DND-41 (cell line): ENCODE data around the gene ARTN.

Experiments
- ATAC-seq: fragments of 200-7000 bp; cut with Tn5 transposase; 3 replicates; pipeline ENCODE4 v1.9.1; 2021; ENCODE audit warnings: low read depth; ENCODE audit not compliant: insufficient read depth
- DNase-seq: peaks from one replicate; pipeline ENCODE4 v3.0.0-alpha.2; 2020
- H2AFZ ChIP-seq: 2 replicates; pipeline ENCODE4 v1.6.0; 2012; ENCODE audit warnings: low read depth, low read length
- H3K27ac ChIP-seq: 2 replicates; pipeline ENCODE4 v1.5.1; 2012; ENCODE audit warnings: low read length, inconsistent platforms
- H3K27me3 ChIP-seq: fragments of 200-600 bp; sonication (generic); 2 replicates; pipeline ENCODE4 v1.6.0; 2012; ENCODE audit warnings: low read length, mild to moderate bottlenecking, inconsistent platforms; ENCODE audit not compliant: insufficient read depth, poor library complexity
- H3K36me3 ChIP-seq: 2 replicates; pipeline ENCODE4 v1.5.1; 2012; ENCODE audit warnings: low read length, inconsistent platforms; ENCODE audit not compliant: insufficient read depth
- H3K4me1 ChIP-seq: 2 replicates; pipeline ENCODE4 v1.5.1; 2012; ENCODE audit warnings: mild to moderate bottlenecking, low read length; ENCODE audit not compliant: insufficient read depth
- H3K4me2 ChIP-seq: 2 replicates; pipeline ENCODE4 v1.6.0; 2012; ENCODE audit warnings: mild to moderate bottlenecking, moderate library complexity, low read length, inconsistent platforms; ENCODE audit not compliant: insufficient read depth
- H3K4me3 ChIP-seq, 2 experiments: fragments of 200-600 bp in 1 of 2; shearing (Covaris generic) in 1 of 2; 2 replicates each; pipeline ENCODE4 v1.5.1; 2012 to 2016; ENCODE audit warnings: inconsistent platforms in 2 of 2, low read length in 2 of 2, mild to moderate bottlenecking in 2 of 2, low read depth in 1 of 2, moderate library complexity in 1 of 2
- H3K79me2 ChIP-seq: 2 replicates; pipeline ENCODE4 v1.6.0; 2012; ENCODE audit warnings: low read length, inconsistent platforms; ENCODE audit not compliant: insufficient read depth
- H3K9ac ChIP-seq: 2 replicates; pipeline ENCODE4 v1.6.0; 2012; ENCODE audit warnings: low read depth, mild to moderate bottlenecking, inconsistent platforms, low read length, moderate library complexity
- H3K9me3 ChIP-seq: 2 replicates; pipeline ENCODE4 v1.5.1; 2012; ENCODE audit warnings: low read length, moderate library complexity, mild to moderate bottlenecking, inconsistent platforms; ENCODE audit not compliant: insufficient read depth, severe bottlenecking
- H4K20me1 ChIP-seq: 2 replicates; pipeline ENCODE4 v1.6.0; 2012; ENCODE audit warnings: low read length; ENCODE audit not compliant: insufficient read depth
- CTCF ChIP-seq: IDR thresholded peaks from 2 replicates; pipeline ENCODE4 v1.5.1; 2012; ENCODE audit warnings: borderline replicate concordance, low read length, moderate library complexity, mild to moderate bottlenecking; ENCODE audit not compliant: poor library complexity, severe bottlenecking; ENCODE audit errors: extremely low read depth
- EZH2 ChIP-seq: IDR thresholded peaks from 3 replicates; pipeline ENCODE4 v1.6.1; 2012; ENCODE audit warnings: borderline replicate concordance, low read depth, mild to moderate bottlenecking, moderate library complexity, low read length, inconsistent platforms; ENCODE audit not compliant: severe bottlenecking

ARTN gene

DNA sequence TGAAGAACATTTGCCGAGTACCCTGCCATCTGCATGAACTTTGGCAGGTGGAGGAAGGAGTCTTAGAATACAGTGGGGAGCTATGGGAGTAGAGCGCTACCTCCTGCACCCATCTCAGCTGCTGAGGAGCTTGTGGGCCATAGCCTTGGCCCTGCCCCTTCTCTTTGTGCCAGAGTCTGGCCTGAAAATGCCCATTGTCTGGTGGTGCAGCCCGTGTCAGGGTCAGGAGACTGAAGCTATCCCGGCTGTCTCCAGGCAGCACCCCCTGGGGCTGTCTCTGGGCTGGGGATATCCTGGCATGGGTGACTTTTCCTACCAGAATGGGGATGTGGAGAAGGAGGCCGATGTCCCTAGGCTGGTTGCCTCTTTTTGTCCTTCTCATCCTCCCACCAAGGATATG, 20.4 kb downstream of the ARTN start:
- H3K27ac ChIP-seq: no peak overlapping the region
- no peak for ATAC-seq

GRCh38 chr1:43956234-43956633, 22.6 kb downstream of the ARTN start:
- H3K4me3 ChIP-seq: no peak overlapping the region
- H3K79me2 ChIP-seq: 0 out of 2 replicates have a peak, but pooled peaks cover 4% of the 10 kb centered on the region
- peaks cover 34% of the 10 kb centered on the region for H3K36me3 ChIP-seq
- no peak overlapping the region for H3K4me2 ChIP-seq
- DNase-seq (no peak), ATAC-seq (no peak)
- H3K27ac ChIP-seq: no peak overlapping the region
- H2AFZ ChIP-seq: no peak overlapping the region
- H3K9me3 ChIP-seq: no peaks in the 10 kb centered on the region
- H3K27me3 ChIP-seq: no peaks in the 10 kb centered on the region
- H4K20me1 ChIP-seq: peaks cover 9% of the 10 kb centered on the region; the same call in 1 of the 2 replicates
- TF ChIP-seq CTCF: no peak
- no peak for TF ChIP-seq EZH2
- H3K9ac ChIP-seq: no peak overlapping the region
- no peaks in the 10 kb centered on the region for H3K4me1 ChIP-seq

More for the DNA sequence above, 20.4 kb downstream of the ARTN start:
- Histone ChIP-seq H4K20me1 (peaks cover 17% of the 10 kb centered on the region), H3K9me3 (no peaks in the 10 kb centered on the region), H3K4me2 (no peak overlapping the region), H3K9ac (no peak overlapping the region), H3K36me3 (peaks cover 41% of the 10 kb centered on the region), H3K4me3 (no peak overlapping the region), H2AFZ (no peak overlapping the region), H3K4me1 (no peaks in the 10 kb centered on the region), H3K27me3 (no peaks in the 10 kb centered on the region), H3K79me2 (0 out of 2 replicates have a peak, but pooled peaks cover 4% of the 10 kb centered on the region)
- TF ChIP-seq EZH2: no peak
- TF ChIP-seq CTCF: no peak
- no peak for DNase-seq

GRCh38 chr1:43957407-43958040, 23.9 kb downstream of the ARTN start:
- no peak for ATAC-seq
- no peak overlapping the region for H3K9ac ChIP-seq
- no peak overlapping the region for H3K27ac ChIP-seq

More at GRCh38 chr1:43957407-43958040, 23.9 kb downstream of the ARTN start:
- Histone ChIP-seq H3K4me3 (no peak overlapping the region), H2AFZ (no peak overlapping the region), H3K36me3 (peaks cover 43% of the 10 kb centered on the region), H3K79me2 (0 out of 2 replicates have a peak, but pooled peaks cover 4% of the 10 kb centered on the region), H4K20me1 (peaks cover 9% of the 10 kb centered on the region; the same call in 1 of the 2 replicates), H3K9me3 (no peaks in the 10 kb centered on the region), H3K27me3 (no peaks in the 10 kb centered on the region), H3K4me1 (no peaks in the 10 kb centered on the region), H3K4me2 (no peak overlapping the region)
- no peak for DNase-seq
- TF ChIP-seq EZH2 (no peak), CTCF (no peak)
